ENCODE measurements around the gene SUV39H2. TPM values are rescaled to one million over a fixed set of nuclear protein-coding genes. Genes with fewer than 3 reads are reported as not detected.

Gene SUV39H2
- total RNA-seq, 1 donor from 2014 or later, result 6.9 TPM

DNA sequence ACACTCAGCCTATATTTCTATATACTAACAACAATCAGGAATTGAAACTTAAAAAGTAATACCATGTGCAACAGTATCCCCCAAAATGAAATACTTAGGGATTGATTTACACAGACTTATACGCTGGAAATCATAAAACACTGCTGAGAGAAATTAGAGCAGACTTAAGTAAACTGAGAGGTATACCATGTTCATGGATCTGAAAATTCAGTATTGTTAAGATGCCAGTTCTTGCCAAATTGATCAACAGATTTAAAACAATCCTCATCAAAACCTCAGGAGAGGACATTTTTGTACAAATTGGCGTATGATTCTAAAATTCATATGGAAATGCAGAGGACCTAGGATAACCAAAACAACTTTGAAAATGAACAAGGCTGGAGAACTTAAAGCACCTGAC lies 37.9 kb downstream of the SUV39H2 start:
- H3K36me3 ChIP-seq, result peaks cover 5 to 63% of the 10 kb centered on the region in 2 donors
- TF ChIP-seq POLR2AphosphoS5 (IDR thresholded peaks at IDR 0.05; ENCODE audit: insufficient read depth in 1 of 2, low read depth in 1 of 2), result no peak
- TF ChIP-seq, protein P1, sequence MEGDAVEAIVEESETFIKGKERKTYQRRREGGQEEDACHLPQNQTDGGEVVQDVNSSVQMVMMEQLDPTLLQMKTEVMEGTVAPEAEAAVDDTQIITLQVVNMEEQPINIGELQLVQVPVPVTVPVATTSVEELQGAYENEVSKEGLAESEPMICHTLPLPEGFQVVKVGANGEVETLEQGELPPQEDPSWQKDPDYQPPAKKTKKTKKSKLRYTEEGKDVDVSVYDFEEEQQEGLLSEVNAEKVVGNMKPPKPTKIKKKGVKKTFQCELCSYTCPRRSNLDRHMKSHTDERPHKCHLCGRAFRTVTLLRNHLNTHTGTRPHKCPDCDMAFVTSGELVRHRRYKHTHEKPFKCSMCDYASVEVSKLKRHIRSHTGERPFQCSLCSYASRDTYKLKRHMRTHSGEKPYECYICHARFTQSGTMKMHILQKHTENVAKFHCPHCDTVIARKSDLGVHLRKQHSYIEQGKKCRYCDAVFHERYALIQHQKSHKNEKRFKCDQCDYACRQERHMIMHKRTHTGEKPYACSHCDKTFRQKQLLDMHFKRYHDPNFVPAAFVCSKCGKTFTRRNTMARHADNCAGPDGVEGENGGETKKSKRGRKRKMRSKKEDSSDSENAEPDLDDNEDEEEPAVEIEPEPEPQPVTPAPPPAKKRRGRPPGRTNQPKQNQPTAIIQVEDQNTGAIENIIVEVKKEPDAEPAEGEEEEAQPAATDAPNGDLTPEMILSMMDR (IDR thresholded peaks at IDR 0.05), result no peak
- TF ChIP-seq POLR2A (IDR thresholded peaks at IDR 0.05), result no peak

DNA sequence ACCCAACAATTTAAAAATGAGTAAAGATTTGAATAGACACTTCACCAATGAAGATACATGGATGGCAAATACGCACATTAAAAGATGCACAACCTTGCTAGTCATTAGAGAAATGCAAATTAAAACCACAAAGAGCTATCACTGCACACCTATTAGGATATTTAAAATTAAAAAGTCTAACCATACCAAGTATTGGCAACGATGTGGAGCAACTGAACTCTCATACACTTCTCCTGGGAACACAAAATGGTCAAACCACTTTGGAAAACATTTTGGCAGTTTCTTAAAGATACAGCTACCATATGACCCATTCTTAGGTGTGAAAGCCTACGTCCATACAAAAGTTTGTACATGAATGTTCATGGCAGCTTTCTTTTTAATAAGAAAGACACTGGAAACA lies 39.2 kb downstream of the SUV39H2 start:
- no peak for TF ChIP-seq POLR2A (IDR thresholded peaks at IDR 0.05)
- TF ChIP-seq POLR2AphosphoS5 (IDR thresholded peaks at IDR 0.05; ENCODE audit: insufficient read depth in 1 of 2, low read depth in 1 of 2), result no peak
- TF ChIP-seq, protein P1 (IDR thresholded peaks at IDR 0.05), result no peak
- peaks cover 8% of the 10 kb centered on the region for H3K4me1 ChIP-seq
- H3K9me3 ChIP-seq, result peaks cover 7% of the 10 kb centered on the region
- no peak overlapping the region for H3K27ac ChIP-seq
- H3K4me3 ChIP-seq, result no peak overlapping the region
- peaks cover 0 to 71% of the 10 kb centered on the region in 2 donors for H3K36me3 ChIP-seq
- intact Hi-C loops (cut with DNase I), result no loop called here
- DNase-seq (ENCODE audit: extremely low spot score in 2 of 2), result no peak
- H3K27me3 ChIP-seq, result no peaks in the 10 kb centered on the region

More for the DNA sequence above, 37.9 kb downstream of the SUV39H2 start:
- Histone ChIP-seq H3K4me1 (peaks cover 8% of the 10 kb centered on the region), H3K27me3 (no peaks in the 10 kb centered on the region), H3K4me3 (no peak overlapping the region), H3K27ac (no peak overlapping the region), H3K9me3 (peaks cover 7% of the 10 kb centered on the region)
- intact Hi-C loops (cut with DNase I), result no loop called here
- DNase-seq (ENCODE audit: extremely low spot score in 2 of 2), result no peak

DNA sequence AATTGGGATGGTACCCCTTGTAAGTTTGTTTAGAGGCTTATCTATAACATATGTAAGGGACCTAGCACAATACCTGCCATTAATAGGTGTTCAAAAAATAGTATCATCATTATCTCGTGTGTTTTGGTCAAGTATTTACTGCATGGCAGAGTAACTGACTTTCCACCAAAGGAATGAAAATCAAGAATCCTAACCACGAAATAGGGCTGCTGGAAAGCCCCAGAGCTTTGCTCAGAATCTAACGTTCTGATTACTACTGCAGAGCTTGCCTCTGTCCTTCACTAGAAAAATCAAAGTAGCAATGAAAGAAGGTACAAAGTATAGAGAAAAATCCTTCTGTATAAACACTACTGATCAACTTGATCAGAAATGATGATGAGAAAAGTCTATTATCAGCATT lies 40.3 kb downstream of the SUV39H2 start:
- H3K36me3 ChIP-seq, result peaks cover 0 to 83% of the 10 kb centered on the region in 2 donors
- DNase-seq (ENCODE audit: extremely low spot score in 2 of 2), result no peak

DNA sequence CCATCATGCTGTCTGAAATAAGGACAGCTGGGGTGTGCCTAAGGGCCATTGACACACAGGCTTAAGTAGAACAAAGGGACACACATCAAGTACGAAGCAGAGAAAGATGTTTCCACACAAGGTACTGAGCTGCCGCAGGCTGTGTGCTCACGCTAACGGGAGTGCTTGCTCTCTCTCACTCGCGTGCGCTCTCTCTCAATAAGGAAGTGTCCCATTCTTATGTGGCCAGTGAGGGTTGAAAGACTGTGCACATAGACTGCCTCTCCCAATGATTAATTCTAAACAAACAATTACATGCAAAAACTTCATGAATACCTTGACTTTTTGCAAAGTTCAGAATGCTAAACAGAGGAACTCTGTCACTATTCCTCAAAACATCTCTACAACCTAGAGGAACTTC lies 45.3 kb downstream of the SUV39H2 start:
- Histone ChIP-seq H3K36me3 (peaks cover 0 to 68% of the 10 kb centered on the region in 2 donors), H3K9me3 (no peaks in the 10 kb centered on the region), H3K27ac (no peak overlapping the region), H3K4me1 (no peaks in the 10 kb centered on the region), H3K4me3 (no peak overlapping the region), H3K27me3 (no peaks in the 10 kb centered on the region)
- intact Hi-C loops (cut with DNase I), result no loop called here
- TF ChIP-seq, protein P1 (IDR thresholded peaks at IDR 0.05), result no peak
- TF ChIP-seq POLR2AphosphoS5 (IDR thresholded peaks at IDR 0.05; ENCODE audit: insufficient read depth in 1 of 2, low read depth in 1 of 2), result no peak
- no peak for TF ChIP-seq POLR2A (IDR thresholded peaks at IDR 0.05)
- DNase-seq (ENCODE audit: extremely low spot score in 2 of 2), result no peak

More for the DNA sequence above, 40.3 kb downstream of the SUV39H2 start:
- intact Hi-C loops (cut with DNase I), result no loop called here
- no peaks in the 10 kb centered on the region for H3K27me3 ChIP-seq
- H3K27ac ChIP-seq, result no peak overlapping the region
- peaks cover 8% of the 10 kb centered on the region for H3K4me1 ChIP-seq
- H3K4me3 ChIP-seq, result no peak overlapping the region
- peaks cover 7% of the 10 kb centered on the region for H3K9me3 ChIP-seq
- TF ChIP-seq, protein P1 (IDR thresholded peaks at IDR 0.05), result no peak
- TF ChIP-seq POLR2AphosphoS5 (IDR thresholded peaks at IDR 0.05; ENCODE audit: insufficient read depth in 1 of 2, low read depth in 1 of 2) (no peak), POLR2A (IDR thresholded peaks at IDR 0.05) (no peak)

DNA sequence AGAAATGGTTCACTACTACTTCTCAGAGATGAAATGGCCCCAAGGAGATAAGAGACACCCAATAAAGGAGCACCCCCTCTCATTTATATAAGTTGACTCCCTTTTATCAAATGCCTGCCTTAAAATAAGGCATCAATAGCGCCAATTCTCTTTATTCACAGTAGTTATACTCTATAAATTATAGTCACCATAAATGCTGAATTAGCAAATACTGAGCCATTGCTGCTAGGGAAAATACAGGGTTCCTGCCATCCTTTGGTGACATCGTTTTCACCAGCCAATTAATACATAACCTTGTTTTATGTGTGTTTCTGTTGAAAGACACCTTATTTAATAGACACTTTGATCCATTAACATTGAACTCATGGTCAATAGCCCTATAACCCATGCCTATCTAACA lies 46.6 kb downstream of the SUV39H2 start:
- no peaks in the 10 kb centered on the region for H3K4me1 ChIP-seq
- intact Hi-C loops (cut with DNase I), result no loop called here
- no peak overlapping the region for H3K27ac ChIP-seq
- no peak for DNase-seq (ENCODE audit: extremely low spot score in 2 of 2)
- H3K9me3 ChIP-seq, result no peaks in the 10 kb centered on the region
- TF ChIP-seq, protein P1 (IDR thresholded peaks at IDR 0.05), result no peak
- TF ChIP-seq POLR2AphosphoS5 (IDR thresholded peaks at IDR 0.05; ENCODE audit: insufficient read depth in 1 of 2, low read depth in 1 of 2), result no peak
- TF ChIP-seq POLR2A (IDR thresholded peaks at IDR 0.05), result no peak
- H3K27me3 ChIP-seq, result no peaks in the 10 kb centered on the region
- peaks cover 0 to 56% of the 10 kb centered on the region in 2 donors for H3K36me3 ChIP-seq
- H3K4me3 ChIP-seq, result no peak overlapping the region

Measured in vagina (tissue), 2 donors.